Anterior cingulate cortex (tissue), 58 donors: ENCODE measurements around the gene PYCR2.
"Not testable (repeated sequence)": the region's sequence is repeated elsewhere in the genome, so short reads cannot be mapped to it uniquely, and the experiment has no call there.

Source experiments
- DNase-seq, 58 donors: peaks; one replicate each; lab custom pipeline; 2025; lab: John Stamatoyannopoulos, UW

PYCR2 gene

GRCh38 chr1:225944387-225944786 lies 20.3 kb upstream of the PYCR2 start:
- no peak for DNase-seq

- no peak for DNase-seq
These were observed 19.5 kb upstream of the PYCR2 start for GRCh38 chr1:225943582-225943981.

- DNase-seq = no peak
These were observed 18.5 kb upstream of the PYCR2 start for GRCh38 chr1:225942574-225942973.

- DNase-seq = no peak
These were observed 17.8 kb upstream of the PYCR2 start for GRCh38 chr1:225941942-225942222.

GRCh38 chr1:225941187-225941941 lies 17.3 kb upstream of the PYCR2 start, which contains the start of gene LEFTY2:
Gene LEFTY2, minus strand, starts transcription at chr1:225941220. Its CDS starts 80 bp downstream, at chr1:225941140.
- no peak for DNase-seq

GRCh38 chr1:225940385-225941151 lies 16.5 kb upstream of the PYCR2 start:
- DNase-seq = no peak

- DNase-seq = not testable (repeated sequence)
These were observed 15.9 kb upstream of the PYCR2 start for GRCh38 chr1:225939939-225940310.

- not testable (repeated sequence) for DNase-seq
These were observed 15.3 kb upstream of the PYCR2 start for GRCh38 chr1:225939097-225939938.

- no peak for DNase-seq
These were observed 13.3 kb upstream of the PYCR2 start for GRCh38 chr1:225937048-225937968.

GRCh38 chr1:225936523-225936922 lies 12.5 kb upstream of the PYCR2 start:
- DNase-seq = no peak

- DNase-seq = not testable (repeated sequence)
These were observed 12.0 kb upstream of the PYCR2 start for GRCh38 chr1:225936086-225936485.

GRCh38 chr1:225934711-225935110 lies 10.7 kb upstream of the PYCR2 start:
- DNase-seq = no peak

GRCh38 chr1:225933072-225933471 lies 9.0 kb upstream of the PYCR2 start:
- DNase-seq = no peak

- no peak for DNase-seq
These were observed 7.5 kb upstream of the PYCR2 start for GRCh38 chr1:225931270-225932136.

- no peak for DNase-seq
These were observed 6.5 kb upstream of the PYCR2 start for GRCh38 chr1:225930566-225930965.

- not testable (repeated sequence) for DNase-seq
These were observed 5.4 kb upstream of the PYCR2 start for GRCh38 chr1:225929462-225929861.

- no peak for DNase-seq
These were observed 4.4 kb upstream of the PYCR2 start for GRCh38 chr1:225928186-225929175.
